Esophagus muscularis mucosa (tissue), 3 donors: ENCODE results near the gene MORC2.

Source experiments
- POLR2AphosphoS5 ChIP-seq, 2 donors: sonication (generic); formaldehyde crosslinking; IDR thresholded peaks; one replicate each; pipeline ENCODE4 v1.6.1; 2017; ENCODE audit warnings: antibody characterized with exemption in 2 of 2
- TF ChIP-seq, protein P1 (sequence below), 3 experiments: fragments of 200-600 bp in 2 of 3; fragments of 450-650 bp in 1 of 3; sonication (generic) in 2 of 3; IDR thresholded peaks; one replicate each; pipeline ENCODE4 v1.5.1; 2017 to 2019; ENCODE audit warnings: antibody characterized with exemption in 3 of 3, mild to moderate bottlenecking in 2 of 3, moderate library complexity in 1 of 3

DNA sequence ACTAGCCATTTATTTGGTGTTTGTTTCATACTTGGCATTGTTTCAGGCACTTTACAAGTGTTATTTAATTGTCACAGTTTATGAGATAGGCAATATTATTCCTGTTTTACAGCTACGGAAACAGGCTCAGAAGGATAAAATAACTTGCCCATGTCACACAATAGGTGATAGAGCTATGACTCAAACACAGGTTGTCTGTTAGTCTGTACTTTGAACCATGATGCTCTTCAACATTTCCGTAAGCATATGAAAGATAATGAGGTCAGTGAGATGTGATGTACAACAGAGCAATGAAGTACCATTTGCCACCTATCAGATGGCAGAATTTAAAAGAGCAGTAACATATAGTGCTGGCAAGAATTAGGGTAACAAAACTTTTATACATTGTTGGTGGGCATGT is 15.7 kb upstream of the MORC2 start:
- no peak for TF ChIP-seq POLR2AphosphoS5 (IDR thresholded peaks at IDR 0.05)
- TF ChIP-seq, protein P1, sequence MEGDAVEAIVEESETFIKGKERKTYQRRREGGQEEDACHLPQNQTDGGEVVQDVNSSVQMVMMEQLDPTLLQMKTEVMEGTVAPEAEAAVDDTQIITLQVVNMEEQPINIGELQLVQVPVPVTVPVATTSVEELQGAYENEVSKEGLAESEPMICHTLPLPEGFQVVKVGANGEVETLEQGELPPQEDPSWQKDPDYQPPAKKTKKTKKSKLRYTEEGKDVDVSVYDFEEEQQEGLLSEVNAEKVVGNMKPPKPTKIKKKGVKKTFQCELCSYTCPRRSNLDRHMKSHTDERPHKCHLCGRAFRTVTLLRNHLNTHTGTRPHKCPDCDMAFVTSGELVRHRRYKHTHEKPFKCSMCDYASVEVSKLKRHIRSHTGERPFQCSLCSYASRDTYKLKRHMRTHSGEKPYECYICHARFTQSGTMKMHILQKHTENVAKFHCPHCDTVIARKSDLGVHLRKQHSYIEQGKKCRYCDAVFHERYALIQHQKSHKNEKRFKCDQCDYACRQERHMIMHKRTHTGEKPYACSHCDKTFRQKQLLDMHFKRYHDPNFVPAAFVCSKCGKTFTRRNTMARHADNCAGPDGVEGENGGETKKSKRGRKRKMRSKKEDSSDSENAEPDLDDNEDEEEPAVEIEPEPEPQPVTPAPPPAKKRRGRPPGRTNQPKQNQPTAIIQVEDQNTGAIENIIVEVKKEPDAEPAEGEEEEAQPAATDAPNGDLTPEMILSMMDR (IDR thresholded peaks at IDR 0.05) = no peak
